GM23338 (cell line): ENCODE data around the gene GPD1.

Experiments
- CREB1 ChIP-seq: fragments of 250-450 bp; sonication (Bioruptor Pico); IDR thresholded peaks from 2 replicates; pipeline ENCODE4 v1.5.0; 2020; ENCODE audit warnings: low read depth, mild to moderate bottlenecking, moderate library complexity
- EZH2 ChIP-seq: fragments of 200-600 bp; sonication (generic); IDR thresholded peaks from one replicate; pipeline ENCODE4 v1.8.0; 2017; ENCODE audit warnings: antibody characterized with exemption, mild to moderate bottlenecking, low read depth; ENCODE audit not compliant: unreplicated experiment
- EZH2phosphoT487 ChIP-seq: fragments of 200-600 bp; sonication (generic); IDR thresholded peaks from one replicate; pipeline ENCODE4 v1.8.1; 2018; ENCODE audit warnings: antibody characterized with exemption; ENCODE audit not compliant: unreplicated experiment
- NANOG ChIP-seq: IDR thresholded peaks from 2 replicates; pipeline ENCODE4 v1.6.1; 2016; ENCODE audit warnings: antibody characterized with exemption, borderline replicate concordance
- POLR2AphosphoS5 ChIP-seq: IDR thresholded peaks from 2 replicates; pipeline ENCODE4 v1.6.1; 2016; ENCODE audit warnings: antibody characterized with exemption, low read depth
- STAT1 ChIP-seq: IDR thresholded peaks from one replicate; pipeline ENCODE4 v1.6.1; 2016; ENCODE audit warnings: antibody characterized with exemption; ENCODE audit not compliant: unreplicated experiment
- ZNF331 ChIP-seq: fragments of 250-450 bp; sonication (Bioruptor Pico); IDR thresholded peaks from 2 replicates; pipeline ENCODE4 v1.5.0; 2020; ENCODE audit warnings: low read depth, mild to moderate bottlenecking, moderate library complexity
- TF ChIP-seq, protein P1 (sequence below), 2 experiments: fragments of 200-600 bp in 1 of 2; sonication (generic) in 1 of 2; conservative IDR thresholded peaks; 2 replicates each; pipeline versions ENCODE4 v1.5.1 to v1.6.1; 2016 to 2017; ENCODE audit warnings: antibody characterized with exemption in 2 of 2, low read depth in 2 of 2, mild to moderate bottlenecking in 2 of 2, moderate library complexity in 1 of 2
- TF ChIP-seq, protein P2 (sequence below): IDR thresholded peaks from one replicate; pipeline ENCODE4 v1.6.1; 2018; ENCODE audit warnings: antibody characterized with exemption; ENCODE audit not compliant: unreplicated experiment
- TF ChIP-seq, protein P3 (sequence below): IDR thresholded peaks from 2 replicates; pipeline ENCODE4 v1.6.1; 2016; ENCODE audit warnings: antibody characterized with exemption

DNA sequence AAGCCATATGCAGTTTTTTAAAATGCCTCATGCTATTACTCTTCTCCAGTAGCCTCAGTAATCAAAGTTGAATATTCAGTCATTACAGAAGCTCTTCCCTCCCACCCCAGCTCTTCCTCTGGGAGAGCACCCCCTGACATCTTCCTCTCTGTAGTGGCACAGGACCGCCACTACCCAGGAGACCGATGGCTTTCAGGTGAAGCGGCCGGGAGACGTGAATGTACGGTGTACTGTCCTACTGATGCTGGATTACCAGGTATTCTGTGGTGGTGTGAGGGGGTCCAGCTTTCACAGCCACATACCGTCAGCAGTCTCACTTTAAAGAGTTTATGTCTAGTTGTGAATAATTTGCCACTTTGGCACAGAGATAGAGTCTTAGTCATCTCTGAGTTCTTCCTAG is 14.1 kb upstream of the GPD1 start:
- TF ChIP-seq, protein P1, sequence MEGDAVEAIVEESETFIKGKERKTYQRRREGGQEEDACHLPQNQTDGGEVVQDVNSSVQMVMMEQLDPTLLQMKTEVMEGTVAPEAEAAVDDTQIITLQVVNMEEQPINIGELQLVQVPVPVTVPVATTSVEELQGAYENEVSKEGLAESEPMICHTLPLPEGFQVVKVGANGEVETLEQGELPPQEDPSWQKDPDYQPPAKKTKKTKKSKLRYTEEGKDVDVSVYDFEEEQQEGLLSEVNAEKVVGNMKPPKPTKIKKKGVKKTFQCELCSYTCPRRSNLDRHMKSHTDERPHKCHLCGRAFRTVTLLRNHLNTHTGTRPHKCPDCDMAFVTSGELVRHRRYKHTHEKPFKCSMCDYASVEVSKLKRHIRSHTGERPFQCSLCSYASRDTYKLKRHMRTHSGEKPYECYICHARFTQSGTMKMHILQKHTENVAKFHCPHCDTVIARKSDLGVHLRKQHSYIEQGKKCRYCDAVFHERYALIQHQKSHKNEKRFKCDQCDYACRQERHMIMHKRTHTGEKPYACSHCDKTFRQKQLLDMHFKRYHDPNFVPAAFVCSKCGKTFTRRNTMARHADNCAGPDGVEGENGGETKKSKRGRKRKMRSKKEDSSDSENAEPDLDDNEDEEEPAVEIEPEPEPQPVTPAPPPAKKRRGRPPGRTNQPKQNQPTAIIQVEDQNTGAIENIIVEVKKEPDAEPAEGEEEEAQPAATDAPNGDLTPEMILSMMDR (conservative IDR thresholded peaks at IDR 0.05; ENCODE audit: low read depth in 2 of 2) = no peak
- TF ChIP-seq POLR2AphosphoS5 (no peak), EZH2phosphoT487 (no peak), EZH2 (no peak), NANOG (no peak), CREB1 (no peak), STAT1 (no peak), ZNF331 (CRISPR knock-in tag) (no peak)
- TF ChIP-seq, protein P2, sequence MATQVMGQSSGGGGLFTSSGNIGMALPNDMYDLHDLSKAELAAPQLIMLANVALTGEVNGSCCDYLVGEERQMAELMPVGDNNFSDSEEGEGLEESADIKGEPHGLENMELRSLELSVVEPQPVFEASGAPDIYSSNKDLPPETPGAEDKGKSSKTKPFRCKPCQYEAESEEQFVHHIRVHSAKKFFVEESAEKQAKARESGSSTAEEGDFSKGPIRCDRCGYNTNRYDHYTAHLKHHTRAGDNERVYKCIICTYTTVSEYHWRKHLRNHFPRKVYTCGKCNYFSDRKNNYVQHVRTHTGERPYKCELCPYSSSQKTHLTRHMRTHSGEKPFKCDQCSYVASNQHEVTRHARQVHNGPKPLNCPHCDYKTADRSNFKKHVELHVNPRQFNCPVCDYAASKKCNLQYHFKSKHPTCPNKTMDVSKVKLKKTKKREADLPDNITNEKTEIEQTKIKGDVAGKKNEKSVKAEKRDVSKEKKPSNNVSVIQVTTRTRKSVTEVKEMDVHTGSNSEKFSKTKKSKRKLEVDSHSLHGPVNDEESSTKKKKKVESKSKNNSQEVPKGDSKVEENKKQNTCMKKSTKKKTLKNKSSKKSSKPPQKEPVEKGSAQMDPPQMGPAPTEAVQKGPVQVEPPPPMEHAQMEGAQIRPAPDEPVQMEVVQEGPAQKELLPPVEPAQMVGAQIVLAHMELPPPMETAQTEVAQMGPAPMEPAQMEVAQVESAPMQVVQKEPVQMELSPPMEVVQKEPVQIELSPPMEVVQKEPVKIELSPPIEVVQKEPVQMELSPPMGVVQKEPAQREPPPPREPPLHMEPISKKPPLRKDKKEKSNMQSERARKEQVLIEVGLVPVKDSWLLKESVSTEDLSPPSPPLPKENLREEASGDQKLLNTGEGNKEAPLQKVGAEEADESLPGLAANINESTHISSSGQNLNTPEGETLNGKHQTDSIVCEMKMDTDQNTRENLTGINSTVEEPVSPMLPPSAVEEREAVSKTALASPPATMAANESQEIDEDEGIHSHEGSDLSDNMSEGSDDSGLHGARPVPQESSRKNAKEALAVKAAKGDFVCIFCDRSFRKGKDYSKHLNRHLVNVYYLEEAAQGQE = no peak
- TF ChIP-seq, protein P3, sequence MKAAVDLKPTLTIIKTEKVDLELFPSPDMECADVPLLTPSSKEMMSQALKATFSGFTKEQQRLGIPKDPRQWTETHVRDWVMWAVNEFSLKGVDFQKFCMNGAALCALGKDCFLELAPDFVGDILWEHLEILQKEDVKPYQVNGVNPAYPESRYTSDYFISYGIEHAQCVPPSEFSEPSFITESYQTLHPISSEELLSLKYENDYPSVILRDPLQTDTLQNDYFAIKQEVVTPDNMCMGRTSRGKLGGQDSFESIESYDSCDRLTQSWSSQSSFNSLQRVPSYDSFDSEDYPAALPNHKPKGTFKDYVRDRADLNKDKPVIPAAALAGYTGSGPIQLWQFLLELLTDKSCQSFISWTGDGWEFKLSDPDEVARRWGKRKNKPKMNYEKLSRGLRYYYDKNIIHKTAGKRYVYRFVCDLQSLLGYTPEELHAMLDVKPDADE = no peak
